Adrenal gland (tissue), 12 donors: ENCODE data around the gene IL3. TPM values are rescaled to one million over a fixed set of nuclear protein-coding genes. Genes with fewer than 3 reads are reported as not detected.

Experiments
- DNase-seq, 7 donors: peaks; one replicate each; pipeline ENCODE4 v3.0.0-alpha.2; 2019 to 2020
- H3K27ac ChIP-seq, 5 donors: fragments of 200-600 bp; sonication (generic) in 4 of 5; 1 replicate in 3 of 5; 2 replicates in 2 of 5; pipeline versions ENCODE4 v1.5.1 to v1.8.0; 2016 to 2020; ENCODE audit warnings: mild to moderate bottlenecking in 1 of 5
- H3K27me3 ChIP-seq: fragments of 200-600 bp; 2 replicates; pipeline ENCODE4 v1.8.0; 2021
- H3K36me3 ChIP-seq, 2 donors: fragments of 200-600 bp; replicated peaks in 1 of 2; 1 replicate in 1 of 2; 2 replicates in 1 of 2; pipeline versions ENCODE4 v1.5.1 to v1.8.0; 2018 to 2022
- H3K4me1 ChIP-seq, 2 donors: fragments of 200-600 bp; replicated peaks in 1 of 2; 1 replicate in 1 of 2; 2 replicates in 1 of 2; pipeline versions ENCODE4 v1.5.1 to v1.8.0; 2018 to 2021
- H3K4me3 ChIP-seq, 4 donors: fragments of 200-600 bp; sonication (generic) in 3 of 4; one replicate each; pipeline ENCODE4 v1.5.1; 2016 to 2018
- H3K9me3 ChIP-seq, 3 donors: fragments of 200-600 bp; sonication (generic) in 1 of 3; replicated peaks in 1 of 3; 1 replicate in 2 of 3; 2 replicates in 1 of 3; pipeline versions ENCODE4 v1.5.1 to v1.8.0; 2016 to 2021
- POLR2A ChIP-seq, 2 donors: fragments of 450-650 bp; IDR thresholded peaks; one replicate each; pipeline ENCODE4 v1.6.1; 2017; ENCODE audit warnings: antibody characterized with exemption in 2 of 2, mild to moderate bottlenecking in 2 of 2, moderate library complexity in 1 of 2
- WGBS, 4 donors: extraction: QIAGEN DNeasy Blood & Tissue Kit in 2 of 4; methylation state at CpG; one replicate each; pipeline versions ENCODE4 v1.1.5 to v1.1.7; 2013 to 2017; 5-methylcytosine and 5-hydroxymethylcytosine counted together
- intact Hi-C, 2 donors: fragments of 100-400 bp; cut with DNase I; formaldehyde crosslinking; loops; one replicate each; pipeline versions ENCODE4 v1.14.1 to v1.15.0; 2022 to 2023
- polyA plus RNA-seq, 3 donors: library from polyadenylated mRNA; stranded (reverse); fragments of 200-250 nt in 2 of 3; fragments of 350-450 nt in 1 of 3; fragmentation: Illumina TruSeq in 1 of 3; extraction: RNeasy Lipid Tissue Mini Kit (QIAGEN cat#74804) in 1 of 3; gene quantifications; one replicate each; pipeline ENCODE4 v1.2.3, GENCODE V29; 2013 to 2014
- total RNA-seq, 9 donors: library from RNA; depleted of rRNA in 4 of 9; stranded (reverse); fragments of >200 nt in 4 of 9; fragments of 120-200 nt in 1 of 9; fragmentation: NEBNext Ultra II Directional in 1 of 9; extraction: Animal tissue kit (Norgen Biotek cat#: 25700) in 1 of 9; gene quantifications; one replicate each; pipeline versions ENCODE4 v1.1.0 to v1.2.4, GENCODE V29; 2013 to 2023
- TF ChIP-seq, protein P1 (sequence below), 6 experiments: fragments of 450-650 bp in 4 of 6; fragments of 200-600 bp in 2 of 6; sonication (generic) in 1 of 6; IDR thresholded peaks; 1 replicate in 5 of 6; 2 replicates in 1 of 6; pipeline versions ENCODE4 v1.5.1 to v1.8.0; 2016 to 2021; ENCODE audit warnings: antibody characterized with exemption in 6 of 6, mild to moderate bottlenecking in 2 of 6, moderate library complexity in 1 of 6
- donor health status: healthy with polysubstance abuse.
- donor health status: Bipolar disorder and iron deficiency.
- donor health status: DM: yes; HTN: yes; CAD: no.
- donor health status: DM: no; HTN: no; CAD: no.
- donor health status: DM: no; HTN: no; CAD: no.
- donor health status: DM: yes; HTN: yes; CAD: no.

The IL3 gene
- total and polyA plus RNA-seq, 12 donors: not detected

DNA sequence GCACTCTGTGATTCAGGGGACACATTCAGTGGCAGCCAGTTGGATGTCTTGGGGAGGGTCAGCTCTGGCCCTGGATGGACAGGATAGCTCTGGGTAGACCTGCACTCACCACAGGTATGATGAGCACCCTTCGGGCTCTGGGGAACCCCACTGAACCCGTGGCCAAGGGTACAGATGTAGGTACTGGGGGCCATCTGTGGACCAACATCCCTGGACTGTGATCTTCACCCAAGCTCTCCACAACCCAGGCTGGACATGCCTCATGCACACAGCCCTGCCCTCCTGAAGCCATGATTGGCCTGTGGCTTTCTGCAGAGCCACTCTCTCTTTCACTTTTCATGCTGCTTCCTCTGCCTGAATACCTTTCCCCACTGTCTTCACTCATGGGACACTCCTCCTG, 33.4 kb upstream of the IL3 start:
- TF ChIP-seq, protein P1, sequence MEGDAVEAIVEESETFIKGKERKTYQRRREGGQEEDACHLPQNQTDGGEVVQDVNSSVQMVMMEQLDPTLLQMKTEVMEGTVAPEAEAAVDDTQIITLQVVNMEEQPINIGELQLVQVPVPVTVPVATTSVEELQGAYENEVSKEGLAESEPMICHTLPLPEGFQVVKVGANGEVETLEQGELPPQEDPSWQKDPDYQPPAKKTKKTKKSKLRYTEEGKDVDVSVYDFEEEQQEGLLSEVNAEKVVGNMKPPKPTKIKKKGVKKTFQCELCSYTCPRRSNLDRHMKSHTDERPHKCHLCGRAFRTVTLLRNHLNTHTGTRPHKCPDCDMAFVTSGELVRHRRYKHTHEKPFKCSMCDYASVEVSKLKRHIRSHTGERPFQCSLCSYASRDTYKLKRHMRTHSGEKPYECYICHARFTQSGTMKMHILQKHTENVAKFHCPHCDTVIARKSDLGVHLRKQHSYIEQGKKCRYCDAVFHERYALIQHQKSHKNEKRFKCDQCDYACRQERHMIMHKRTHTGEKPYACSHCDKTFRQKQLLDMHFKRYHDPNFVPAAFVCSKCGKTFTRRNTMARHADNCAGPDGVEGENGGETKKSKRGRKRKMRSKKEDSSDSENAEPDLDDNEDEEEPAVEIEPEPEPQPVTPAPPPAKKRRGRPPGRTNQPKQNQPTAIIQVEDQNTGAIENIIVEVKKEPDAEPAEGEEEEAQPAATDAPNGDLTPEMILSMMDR (IDR thresholded peaks at IDR 0.05): no peak
- TF ChIP-seq POLR2A (IDR thresholded peaks at IDR 0.05): no peak
- Histone ChIP-seq H3K27ac (no peak overlapping the region), H3K4me3 (no peak overlapping the region), H3K4me1 (no peaks in the 10 kb centered on the region), H3K36me3 (no peaks in the 10 kb centered on the region), H3K9me3 (no peaks in the 10 kb centered on the region), H3K27me3 (no peaks in the 10 kb centered on the region)
- DNase-seq: no peak
- 77 to 94% (median 84%) methylated on average over 2 of the region's 2 CpGs for WGBS, 4 donors
- intact Hi-C loops: no loop called here

DNA sequence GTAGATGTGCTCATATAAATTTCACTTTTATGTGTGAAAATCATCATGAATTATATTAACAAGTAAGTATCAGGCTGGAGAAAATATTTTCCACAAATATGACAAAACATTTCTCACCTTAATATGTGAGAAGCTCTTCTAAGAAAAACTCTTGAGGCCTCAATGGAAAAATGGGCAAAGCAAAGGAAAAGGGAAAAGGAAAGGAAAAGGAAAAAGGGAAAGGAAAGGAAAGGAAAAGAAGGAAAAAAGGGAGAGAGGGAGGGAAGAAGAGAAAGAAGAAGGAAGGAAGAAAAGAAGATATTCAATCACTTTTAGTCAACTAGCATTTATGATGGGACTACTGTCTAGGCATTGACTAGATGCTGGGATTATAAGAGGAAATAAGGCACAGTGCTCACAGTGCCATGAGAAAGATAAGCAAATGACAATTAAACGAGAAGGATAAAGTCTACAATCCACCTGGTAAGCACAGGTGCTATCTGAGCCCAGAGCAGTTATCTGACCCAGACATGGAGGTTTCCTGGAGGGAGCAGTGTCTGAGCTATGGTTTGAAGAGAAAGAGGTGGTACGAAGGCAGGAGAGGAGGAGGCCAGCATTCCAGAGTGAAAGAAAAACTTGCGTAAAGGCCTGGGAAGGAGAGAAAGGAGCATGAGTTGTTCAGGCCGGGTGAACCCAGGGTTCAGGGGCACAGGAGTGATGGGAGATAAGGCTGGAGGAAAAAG, 30.7 kb upstream of the IL3 start:
- H3K4me1 ChIP-seq: no peaks in the 10 kb centered on the region
- H3K4me3 ChIP-seq: no peak overlapping the region
- TF ChIP-seq, protein P1 (IDR thresholded peaks at IDR 0.05): no peak
- TF ChIP-seq POLR2A (IDR thresholded peaks at IDR 0.05): no peak
- H3K27ac ChIP-seq: no peak overlapping the region
- DNase-seq: peak in 1 of 7 donors; percentile 30
- 65 to 77% (median 73%) methylated on average over 4 of the region's 4 CpGs for WGBS, 4 donors
- H3K27me3 ChIP-seq: no peaks in the 10 kb centered on the region
- H3K36me3 ChIP-seq: no peaks in the 10 kb centered on the region
- intact Hi-C loops: no loop called here
- H3K9me3 ChIP-seq: peaks cover 0 to 6% (median 0%) of the 10 kb centered on the region in 3 donors

DNA sequence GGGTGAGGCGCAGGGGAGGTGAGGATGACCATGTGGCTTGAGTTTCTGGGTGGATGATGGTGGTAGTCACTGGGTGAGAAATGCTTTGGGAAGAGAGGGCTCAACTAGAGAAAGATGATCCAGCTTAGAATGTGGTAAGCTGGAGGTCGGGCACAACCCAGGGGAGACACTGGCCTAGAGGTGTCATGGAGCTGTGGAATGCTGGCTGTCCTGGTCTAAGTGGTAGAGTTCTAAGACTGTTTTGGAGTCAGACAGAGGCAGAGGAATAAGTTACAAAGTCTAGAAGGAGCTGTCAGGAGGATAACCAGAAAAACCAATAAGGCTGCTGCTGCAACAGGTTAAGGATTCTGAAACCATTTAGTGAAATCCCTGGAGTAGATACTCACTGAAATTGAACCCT, 29.8 kb upstream of the IL3 start:
- no peak overlapping the region for H3K27ac ChIP-seq
- no peaks in the 10 kb centered on the region for H3K27me3 ChIP-seq
- H3K9me3 ChIP-seq: peaks cover 0 to 6% (median 0%) of the 10 kb centered on the region in 3 donors
- no peak overlapping the region for H3K4me3 ChIP-seq
- H3K4me1 ChIP-seq: no peaks in the 10 kb centered on the region
- intact Hi-C loops: no loop called here
- H3K36me3 ChIP-seq: no peaks in the 10 kb centered on the region
- no peak for DNase-seq
- 88 to 93% (median 92%) methylated on average over 2 of the region's 2 CpGs for WGBS, 4 donors
- no peak for TF ChIP-seq POLR2A (IDR thresholded peaks at IDR 0.05)
- TF ChIP-seq, protein P1 (IDR thresholded peaks at IDR 0.05): no peak

DNA sequence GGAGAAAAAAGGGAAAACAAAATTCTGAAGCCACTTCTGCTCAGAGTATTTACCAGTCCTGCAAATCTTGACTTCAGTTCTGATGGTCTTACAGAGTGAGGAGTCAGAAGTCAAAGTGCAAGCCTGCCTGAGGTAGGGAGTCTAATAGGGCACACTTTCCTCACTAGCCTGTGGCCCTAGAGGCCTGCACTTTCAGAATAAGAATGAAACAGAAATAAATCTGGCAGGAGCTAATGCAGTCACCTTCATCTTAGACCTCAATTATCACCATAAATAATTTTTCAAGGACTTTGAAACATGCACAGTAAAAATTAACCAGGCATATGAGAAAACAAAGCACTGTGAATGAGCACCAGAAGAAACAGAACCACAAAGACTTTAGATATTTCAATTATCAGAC, 28.3 kb upstream of the IL3 start:
- TF ChIP-seq, protein P1 (IDR thresholded peaks at IDR 0.05): no peak
- TF ChIP-seq POLR2A (IDR thresholded peaks at IDR 0.05): no peak
- intact Hi-C loops: no loop called here
- DNase-seq: no peak
- no peaks in the 10 kb centered on the region for H3K36me3 ChIP-seq
- H3K4me3 ChIP-seq: no peak overlapping the region
- H3K4me1 ChIP-seq: no peaks in the 10 kb centered on the region
- H3K27me3 ChIP-seq: no peaks in the 10 kb centered on the region
- H3K9me3 ChIP-seq: peaks cover 0 to 6% (median 0%) of the 10 kb centered on the region in 3 donors
- H3K27ac ChIP-seq: no peak overlapping the region
